H1 (cell line): ENCODE measurements around the gene CAMSAP3. TPM values are rescaled to one million over a fixed set of nuclear protein-coding genes. Genes with fewer than 3 reads are reported as not detected.

Experiments
- CTCF ChIA-PET: fragments of 300-600 bp; sonication (Branson Sonifier 250); formaldehyde crosslinking; loops from one replicate; lab custom pipeline; 2021; ENCODE audit not compliant: partially characterized antibody; lab: Charles Lee
- POLR2A ChIA-PET: fragments of 300-600 bp; sonication (Branson Sonifier 250); formaldehyde crosslinking; loops from one replicate; lab custom pipeline; 2021; ENCODE audit warnings: inconsistent platforms; ENCODE audit not compliant: partially characterized antibody; lab: Charles Lee
- DNase-seq, 2 experiments: peaks; one replicate each; pipeline versions ENCODE4 v3.0.0 to v3.0.0-alpha.2; 2010 to 2022; ENCODE audit warnings: low spot score in 2 of 2, low read depth in 1 of 2, mixed read lengths in 1 of 2
- FAIRE-seq: peaks from 2 replicates; lab custom pipeline; 2011; peaks lifted over from hg19 to GRCh38; lab: Jason Lieb, UNC
- H2AFZ ChIP-seq: 2 replicates; pipeline ENCODE4 v1.8.1; 2012; ENCODE audit warnings: low read length, inconsistent platforms
- H2AK5ac ChIP-seq: 2 replicates; pipeline ENCODE4 v1.6.1; 2013; ENCODE audit warnings: low read depth, low read length
- H2BK120ac ChIP-seq: replicated peaks from 2 replicates; pipeline ENCODE3; 2013; ENCODE audit warnings: low read depth, low read length, inconsistent platforms
- H2BK12ac ChIP-seq: 2 replicates; pipeline ENCODE4 v1.6.1; 2013; ENCODE audit warnings: low read depth, low read length
- H2BK15ac ChIP-seq: 2 replicates; pipeline ENCODE4 v1.6.1; 2013; ENCODE audit warnings: low read length
- H2BK20ac ChIP-seq: 2 replicates; pipeline ENCODE4 v1.6.1; 2013; ENCODE audit warnings: low read length
- H2BK5ac ChIP-seq: 2 replicates; pipeline ENCODE4 v1.6.1; 2013; ENCODE audit warnings: low read depth, low read length
- H3K14ac ChIP-seq: 2 replicates; pipeline ENCODE4 v1.6.1; 2013; ENCODE audit warnings: inconsistent platforms; ENCODE audit not compliant: insufficient read length
- H3K18ac ChIP-seq: 2 replicates; pipeline ENCODE4 v1.6.1; 2013; ENCODE audit warnings: low read length; ENCODE audit errors: extremely low read depth
- H3K23ac ChIP-seq: 2 replicates; pipeline ENCODE4 v1.6.1; 2013; ENCODE audit warnings: inconsistent platforms; ENCODE audit not compliant: insufficient read length
- H3K23me2 ChIP-seq: 2 replicates; pipeline ENCODE4 v1.6.1; 2013; ENCODE audit warnings: low read depth, low read length
- H3K27ac ChIP-seq: 2 replicates; pipeline ENCODE4 v1.6.1; 2011; ENCODE audit warnings: low read depth, low read length, inconsistent platforms
- H3K27me3 ChIP-seq, 4 experiments: replicated peaks in 1 of 4; 1 replicate in 1 of 4; 2 replicates in 3 of 4; pipeline versions ENCODE4 v1.6.1 to v1.8.1; 2011 to 2013; ENCODE audit warnings: low read length in 3 of 4, mild to moderate bottlenecking in 3 of 4, inconsistent platforms in 2 of 4, mixed read lengths in 2 of 4, moderate library complexity in 1 of 4; ENCODE audit not compliant: control insufficient read depth in 3 of 4, insufficient read depth in 3 of 4; ENCODE audit errors: extremely low read depth in 1 of 4
- H3K36me3 ChIP-seq, 4 experiments: 2 replicates each; pipeline versions ENCODE4 v1.6.1 to v1.8.1; 2011 to 2013; ENCODE audit warnings: mild to moderate bottlenecking in 4 of 4, low read length in 3 of 4, moderate library complexity in 2 of 4, control low read depth in 1 of 4, inconsistent platforms in 1 of 4; ENCODE audit not compliant: insufficient read depth in 4 of 4, control insufficient read depth in 2 of 4
- H3K4ac ChIP-seq: replicated peaks from 2 replicates; pipeline ENCODE3; 2013; ENCODE audit warnings: low read length, low read depth, mixed read lengths, inconsistent platforms; ENCODE audit not compliant: insufficient read length
- H3K4me1 ChIP-seq, 4 experiments: replicated peaks in 1 of 4; 1 replicate in 1 of 4; 2 replicates in 3 of 4; pipeline versions ENCODE4 v1.6.1 to v1.8.1; 2011 to 2013; ENCODE audit warnings: low read length in 3 of 4, inconsistent platforms in 2 of 4, mixed read lengths in 1 of 4; ENCODE audit not compliant: insufficient read depth in 4 of 4, control insufficient read depth in 3 of 4
- H3K4me2 ChIP-seq, 2 experiments: 2 replicates each; pipeline versions ENCODE4 v1.6.1 to v1.8.1; 2011 to 2013; ENCODE audit warnings: low read depth in 2 of 2, low read length in 2 of 2, control low read depth in 1 of 2, inconsistent platforms in 1 of 2, mild to moderate bottlenecking in 1 of 2; ENCODE audit not compliant: insufficient read depth in 1 of 2
- H3K4me3 ChIP-seq, 4 experiments: fragments of 200-600, 300-600 bp in 1 of 4; sonication (generic), shearing (Covaris generic), sonication (Bioruptor Twin) in 1 of 4; 2 replicates each; pipeline versions ENCODE4 v1.5.1 to v1.8.1; 2011 to 2016; ENCODE audit warnings: low read length in 4 of 4, low read depth in 3 of 4, control low read depth in 2 of 4, inconsistent platforms in 2 of 4, mild to moderate bottlenecking in 2 of 4, mixed read lengths in 1 of 4, moderate library complexity in 1 of 4; ENCODE audit not compliant: insufficient read depth in 2 of 4; ENCODE audit errors: extremely low read depth in 1 of 4
- H3K56ac ChIP-seq: replicated peaks from 2 replicates; pipeline ENCODE3; 2013; ENCODE audit warnings: low read depth, mild to moderate bottlenecking, mixed read lengths, low read length, inconsistent platforms; ENCODE audit not compliant: insufficient read length
- H3K79me1 ChIP-seq: 2 replicates; pipeline ENCODE4 v1.6.1; 2013; ENCODE audit warnings: low read depth, low read length, control low read depth
- H3K79me2 ChIP-seq, 2 experiments: 2 replicates each; pipeline versions ENCODE4 v1.6.1 to v1.8.1; 2012 to 2013; ENCODE audit warnings: low read length in 2 of 2, mild to moderate bottlenecking in 2 of 2, inconsistent platforms in 1 of 2; ENCODE audit not compliant: insufficient read depth in 2 of 2, control insufficient read depth in 1 of 2
- H3K9ac ChIP-seq, 4 experiments: replicated peaks in 1 of 4; 1 replicate in 1 of 4; 2 replicates in 3 of 4; pipeline versions ENCODE4 v1.6.1 to v1.8.1; 2011 to 2013; ENCODE audit warnings: low read depth in 3 of 4, low read length in 3 of 4, control low read depth in 2 of 4, mild to moderate bottlenecking in 2 of 4, moderate library complexity in 2 of 4, inconsistent platforms in 1 of 4; ENCODE audit errors: extremely low read depth in 1 of 4
- H3K9me3 ChIP-seq, 2 experiments: 2 replicates each; pipeline versions ENCODE4 v1.6.1 to v1.8.1; 2012 to 2013; ENCODE audit warnings: mild to moderate bottlenecking in 2 of 2, moderate library complexity in 2 of 2, control low read depth in 1 of 2, inconsistent platforms in 1 of 2, low read depth in 1 of 2, low read length in 1 of 2, mixed read lengths in 1 of 2; ENCODE audit not compliant: insufficient read depth in 2 of 2
- H4K20me1 ChIP-seq, 2 experiments: replicated peaks in 1 of 2; 2 replicates each; pipeline versions ENCODE3 to v1.8.1; 2011 to 2013; ENCODE audit warnings: inconsistent platforms in 2 of 2, low read length in 2 of 2, mild to moderate bottlenecking in 1 of 2; ENCODE audit not compliant: insufficient read depth in 2 of 2, control insufficient read depth in 1 of 2
- H4K5ac ChIP-seq: 2 replicates; pipeline ENCODE4 v1.6.1; 2013; ENCODE audit warnings: low read length, low read depth, mixed read lengths, inconsistent platforms; ENCODE audit not compliant: insufficient read length
- H4K8ac ChIP-seq: 2 replicates; pipeline ENCODE4 v1.8.0; 2013; ENCODE audit warnings: mild to moderate bottlenecking, moderate library complexity, low read length, inconsistent platforms; ENCODE audit not compliant: insufficient read depth; ENCODE audit errors: extremely low read depth
- H4K91ac ChIP-seq: replicated peaks from 2 replicates; pipeline ENCODE3; 2013; ENCODE audit warnings: low read length, mixed read lengths, inconsistent platforms; ENCODE audit not compliant: insufficient read length
- BCL11A ChIP-seq, 2 experiments: IDR thresholded peaks; one replicate each; pipeline ENCODE4 v1.6.1; 2011; ENCODE audit warnings: low read depth in 2 of 2, low read length in 2 of 2, mild to moderate bottlenecking in 2 of 2
- BRCA1 ChIP-seq: IDR thresholded peaks from 2 replicates; pipeline ENCODE4 v1.6.1; 2012; ENCODE audit warnings: low read depth, low read length, improper control_type of control experiment
- CTCF ChIP-seq, 3 experiments: IDR thresholded peaks; 1 replicate in 2 of 3; 2 replicates in 1 of 3; pipeline versions ENCODE4 v1.5.1 to v1.6.1; 2011; ENCODE audit warnings: low read length in 3 of 3, mild to moderate bottlenecking in 3 of 3, inconsistent platforms in 2 of 3, low read depth in 1 of 3, moderate library complexity in 1 of 3; ENCODE audit not compliant: insufficient read depth in 1 of 3; ENCODE audit errors: control extremely low read depth in 1 of 3
- E2F6 ChIP-seq: IDR thresholded peaks from 2 replicates; pipeline ENCODE4 v1.6.1; 2012; ENCODE audit warnings: inconsistent platforms
- HDAC2 ChIP-seq, 2 experiments: fragments of 300-600 bp in 1 of 2; sonication (generic) in 1 of 2; IDR thresholded peaks; 2 replicates each; pipeline ENCODE4 v1.6.1; 2011 to 2012; ENCODE audit warnings: low read depth in 2 of 2, low read length in 2 of 2, mild to moderate bottlenecking in 2 of 2, moderate library complexity in 2 of 2, borderline replicate concordance in 1 of 2, inconsistent platforms in 1 of 2
- MAFK ChIP-seq: IDR thresholded peaks from 2 replicates; pipeline ENCODE4 v1.6.1; 2012; ENCODE audit warnings: low read depth, mild to moderate bottlenecking, improper control_type of control experiment, low read length
- PHF8 ChIP-seq: fragments of 200-600 bp; sonication (generic); conservative IDR thresholded peaks from 2 replicates; pipeline ENCODE4 v1.7.1; 2012; ENCODE audit warnings: low read depth, mild to moderate bottlenecking, inconsistent platforms, low read length, moderate library complexity
- RBBP5 ChIP-seq: IDR thresholded peaks from 2 replicates; pipeline ENCODE4 v1.7.1; 2012; ENCODE audit warnings: low read depth, mild to moderate bottlenecking, inconsistent platforms, low read length, moderate library complexity, borderline replicate concordance
- SP1 ChIP-seq: IDR thresholded peaks from 2 replicates; pipeline ENCODE4 v1.6.1; 2011; ENCODE audit warnings: low read depth, low read length
- TBP ChIP-seq: IDR thresholded peaks from 2 replicates; pipeline ENCODE4 v1.6.1; 2011; ENCODE audit warnings: low read depth, low read length, improper control_type of control experiment
- WGBS, 2 experiments: shearing (Covaris generic) in 1 of 2; methylation state at CpG; one replicate each; pipeline versions ENCODE4 v1.1.6 to v1.1.7; 2013 to 2015; ENCODE audit warnings: low lambda C conversion rate in 2 of 2, mixed read lengths in 2 of 2, inconsistent platforms in 1 of 2, low coverage in 1 of 2, missing lambda C conversion rate in 1 of 2; ENCODE audit not compliant: insufficient replicate concordance in 2 of 2, insufficient coverage in 1 of 2, insufficient read length in 1 of 2; ENCODE audit errors: extremely low coverage in 1 of 2, missing lambda C conversion rate in 1 of 2; 5-methylcytosine and 5-hydroxymethylcytosine counted together
- polyA plus RNA-seq, 7 experiments: library from polyadenylated mRNA; depleted of rRNA in 3 of 7; stranded (reverse) in 5 of 7; unstranded in 2 of 7; fragments of >200 nt in 5 of 7; fragments of 200-250 nt in 2 of 7; gene quantifications; 1 replicate in 5 of 7; 2 replicates in 1 of 7; 4 replicates in 1 of 7; pipeline versions ENCODE4 v1.2.1 to v1.2.3, GENCODE V29; 2011 to 2013; ENCODE audit warnings: missing spikeins in 2 of 7, mixed read lengths in 2 of 7
- total RNA-seq: library from RNA; stranded (reverse); fragmentation: NEBNext Ultra II Directional; extraction: Animal tissue kit (Norgen Biotek cat#: 25700); gene quantifications from 2 replicates; pipeline ENCODE4 v1.2.1, GENCODE V29; 2021

CAMSAP3 gene
- total and polyA plus RNA-seq, 2 of the 8 experiments (the other 6 are each of a cell fraction or from before 2014, with no cell fraction given) = 11.4 to 30.4 TPM

GRCh38 chr19:7560255-7560654 lies 35.4 kb upstream of the CAMSAP3 start:
- H3K56ac ChIP-seq = no peak overlapping the region
- H3K4me1 ChIP-seq = peaks cover 0 to 3% (median 1%) of the 10 kb centered on the region in 4 experiments; a peak in 3 of 7 replicates
- no peaks in the 10 kb centered on the region; the same call in 1 of the 2 replicates for H3K23me2 ChIP-seq
- no peak overlapping the region for H3K4me2 ChIP-seq
- H4K91ac ChIP-seq = no peak overlapping the region
- ChIA-PET CTCF (interaction anchor here (1.2 to 2.9 kb wide), 4 partner anchors 8 to 63 kb away, joined by 3 to 14 read pairs (median 5); partner anchors contain the start of gene CAMSAP3), POLR2A (interaction anchor here (0.9 to 1.2 kb wide), 2 partner anchors 8 to 9 kb away, joined by 3 to 4 read pairs; no protein-coding TSS in a partner anchor)
- H3K4ac ChIP-seq = no peak overlapping the region
- H2BK120ac ChIP-seq = no peak overlapping the region
- peaks cover 0 to 10% of the 10 kb centered on the region in 2 experiments for H4K20me1 ChIP-seq
- H2AFZ ChIP-seq = no peak overlapping the region
- peak overlapping the region; percentile 68; the same call in 1 of the 2 replicates for H4K8ac ChIP-seq
- H3K9me3 ChIP-seq = no peaks in the 10 kb centered on the region
- no peak overlapping the region for H2BK15ac ChIP-seq
- FAIRE-seq = no peak
- no peak overlapping the region for H4K5ac ChIP-seq
- no peak overlapping the region for H2BK12ac ChIP-seq
- H2BK5ac ChIP-seq = no peak overlapping the region
- no peak overlapping the region for H2BK20ac ChIP-seq
- H3K14ac ChIP-seq = no peak overlapping the region
- no peak overlapping the region for H3K23ac ChIP-seq
- H3K18ac ChIP-seq = no peak overlapping the region
- H3K79me1 ChIP-seq = no peaks in the 10 kb centered on the region
- H3K27me3 ChIP-seq = no peaks in the 10 kb centered on the region
- H3K79me2 ChIP-seq = no peaks in the 10 kb centered on the region
- no peak overlapping the region for H3K27ac ChIP-seq
- WGBS, 2 experiments = 92% methylated on average over 2 of the region's 2 CpGs; no CpG with 5 or more reads in 1 of the 2 experiments
- H3K36me3 ChIP-seq = peaks cover 10 to 26% (median 19%) of the 10 kb centered on the region in 4 experiments
- no peak overlapping the region for H3K4me3 ChIP-seq
- no peak overlapping the region for H2AK5ac ChIP-seq
- DNase-seq = no peak
- H3K9ac ChIP-seq = no peak overlapping the region
- no peak for TF ChIP-seq MAFK
- TF ChIP-seq BRCA1 = no peak
- no peak for TF ChIP-seq CTCF (IDR thresholded peaks at IDR 0.05; ENCODE audit: control extremely low read depth in 1 of 3, insufficient read depth in 1 of 3, low read depth in 1 of 3, low read length in 3 of 3)
- TF ChIP-seq TBP = no peak
- no peak for TF ChIP-seq SP1
- TF ChIP-seq PHF8 = no peak
- no peak for TF ChIP-seq BCL11A (IDR thresholded peaks at IDR 0.05; ENCODE audit: low read depth in 2 of 2, low read length in 2 of 2)
- TF ChIP-seq HDAC2 (IDR thresholded peaks at IDR 0.05; ENCODE audit: borderline replicate concordance in 1 of 2, low read depth in 2 of 2, low read length in 2 of 2) = no peak
- no peak for TF ChIP-seq E2F6
- TF ChIP-seq RBBP5 = no peak
